ENCODE results near the gene MAP1LC3B2. TPM values are rescaled to one million over a fixed set of nuclear protein-coding genes. Genes with fewer than 3 reads are reported as not detected.

Gene MAP1LC3B2
- total and polyA plus RNA-seq, 2 donors from 2014 or later, result 2.1 to 4.5 TPM

DNA sequence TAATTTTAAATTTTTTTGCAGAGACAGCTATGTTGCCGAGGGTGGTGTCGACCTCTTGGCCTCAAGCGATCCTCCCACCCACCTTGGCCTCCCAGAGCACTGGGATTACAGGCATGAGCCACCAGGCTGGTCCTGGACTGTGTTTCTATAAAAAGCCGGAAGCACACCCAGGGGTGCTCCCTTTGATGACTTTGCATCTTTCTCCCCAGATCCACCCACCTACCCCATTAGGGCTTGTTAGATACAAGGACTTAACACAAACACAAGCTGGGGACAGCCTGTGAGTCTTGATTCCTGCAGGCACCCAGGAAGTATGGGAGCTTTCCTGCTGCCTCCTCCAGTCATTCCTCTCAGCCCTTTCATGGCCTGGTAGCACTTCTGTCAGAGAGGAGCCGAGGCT, 67.0 kb downstream of the MAP1LC3B2 start:
- Histone ChIP-seq H3K4me3 (ENCODE audit: low read length in 3 of 3) (no peak overlapping the region), H3K9me3 (ENCODE audit: control insufficient read depth in 2 of 3, insufficient read depth in 1 of 3, low read length in 3 of 3) (no peaks in the 10 kb centered on the region), H3K27me3 (ENCODE audit: control insufficient read depth, insufficient read depth, low read length) (no peaks in the 10 kb centered on the region), H3K4me1 (ENCODE audit: control insufficient read depth in 2 of 3, insufficient read depth in 2 of 3, low read depth in 1 of 3, low read length in 3 of 3) (no peaks in the 10 kb centered on the region), H3K9ac (ENCODE audit: low read length in 3 of 3) (no peak overlapping the region), H3K36me3 (ENCODE audit: control insufficient read depth in 2 of 3, insufficient read depth in 3 of 3, low read length in 3 of 3) (no peaks in the 10 kb centered on the region), H3K27ac (ENCODE audit: low read depth in 2 of 2, low read length in 2 of 2) (no peak overlapping the region)
- FAIRE-seq, result no peak
- no peak for DNase-seq
- intact Hi-C loops (cut with DNase I), result no loop called here
- TF ChIP-seq, protein P1, sequence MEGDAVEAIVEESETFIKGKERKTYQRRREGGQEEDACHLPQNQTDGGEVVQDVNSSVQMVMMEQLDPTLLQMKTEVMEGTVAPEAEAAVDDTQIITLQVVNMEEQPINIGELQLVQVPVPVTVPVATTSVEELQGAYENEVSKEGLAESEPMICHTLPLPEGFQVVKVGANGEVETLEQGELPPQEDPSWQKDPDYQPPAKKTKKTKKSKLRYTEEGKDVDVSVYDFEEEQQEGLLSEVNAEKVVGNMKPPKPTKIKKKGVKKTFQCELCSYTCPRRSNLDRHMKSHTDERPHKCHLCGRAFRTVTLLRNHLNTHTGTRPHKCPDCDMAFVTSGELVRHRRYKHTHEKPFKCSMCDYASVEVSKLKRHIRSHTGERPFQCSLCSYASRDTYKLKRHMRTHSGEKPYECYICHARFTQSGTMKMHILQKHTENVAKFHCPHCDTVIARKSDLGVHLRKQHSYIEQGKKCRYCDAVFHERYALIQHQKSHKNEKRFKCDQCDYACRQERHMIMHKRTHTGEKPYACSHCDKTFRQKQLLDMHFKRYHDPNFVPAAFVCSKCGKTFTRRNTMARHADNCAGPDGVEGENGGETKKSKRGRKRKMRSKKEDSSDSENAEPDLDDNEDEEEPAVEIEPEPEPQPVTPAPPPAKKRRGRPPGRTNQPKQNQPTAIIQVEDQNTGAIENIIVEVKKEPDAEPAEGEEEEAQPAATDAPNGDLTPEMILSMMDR (IDR thresholded peaks at IDR 0.05; ENCODE audit: borderline replicate concordance, extremely low read depth, insufficient read depth), result no peak

Other genes with a start within 250 kb of the MAP1LC3B2 start
- gene SPRING1, start 178.7 kb downstream of the MAP1LC3B2 start, total RNA-seq, result 49.4 TPM
- 45.3 TPM for gene SPRING1, start 178.7 kb downstream of the MAP1LC3B2 start, polyA plus RNA-seq (ENCODE audit: insufficient read depth, low read depth, low replicate concordance)
- gene RNFT2, start 178.9 kb downstream of the MAP1LC3B2 start, total RNA-seq, result 6.8 TPM
- gene RNFT2, start 178.9 kb downstream of the MAP1LC3B2 start, polyA plus RNA-seq (ENCODE audit: insufficient read depth, low read depth, low replicate concordance), result 4.3 TPM

Data from kidney (tissue), 14 donors.